Activated naive CD8-positive, alpha-beta T cell treated with anti-CD3 and anti-CD28 coated beads, Interleukin-2, amount 10 ng/mL, durations not matched to agents 7 days and 5 days (primary cell): ENCODE measurements around the gene AP3D1. TPM values are rescaled to one million over a fixed set of nuclear protein-coding genes. Genes with fewer than 3 reads are reported as not detected.

Source experiments
- ATAC-seq: fragments of 150-1000 bp; cut with Tn5 transposase; one replicate; pipeline ENCODE4 v1.10.0; 2021; ENCODE audit warnings: low read depth, moderate library complexity
- POLR2A ChIA-PET: fragments of 350-600 bp; sonication (Branson Sonifier 250); formaldehyde crosslinking; loops from one replicate; lab custom pipeline; 2021; ENCODE audit warnings: antibody characterized with exemption; lab: Charles Lee
- DNase-seq: peaks from one replicate; pipeline ENCODE4 v3.0.0; 2021
- H3K27ac Mint-ChIP-seq: one replicate; pipeline ENCODE4 v1.8.0; 2022; ENCODE audit warnings: mild to moderate bottlenecking, mixed read lengths
- H3K27me3 Mint-ChIP-seq: one replicate; pipeline ENCODE4 v1.8.0; 2022; ENCODE audit warnings: mild to moderate bottlenecking, moderate library complexity, mixed read lengths
- H3K36me3 Mint-ChIP-seq: one replicate; pipeline ENCODE4 v1.8.0; 2021; ENCODE audit warnings: mild to moderate bottlenecking, mixed read lengths
- H3K4me1 Mint-ChIP-seq: one replicate; pipeline ENCODE4 v1.8.0; 2021; ENCODE audit warnings: mixed read lengths
- H3K4me3 Mint-ChIP-seq: one replicate; pipeline ENCODE4 v1.8.0; 2022; ENCODE audit warnings: mild to moderate bottlenecking, moderate library complexity, mixed read lengths
- H3K9me3 Mint-ChIP-seq: one replicate; pipeline ENCODE4 v1.8.0; 2021; ENCODE audit warnings: mixed read lengths
- total RNA-seq, 2 experiments: library from RNA; stranded (reverse); gene quantifications; one replicate each; pipeline ENCODE4 v1.2.3, GENCODE V29; 2021

AP3D1 gene
- total RNA-seq, 2 experiments from 2014 or later, result 92.6 to 96.5 TPM

DNA sequence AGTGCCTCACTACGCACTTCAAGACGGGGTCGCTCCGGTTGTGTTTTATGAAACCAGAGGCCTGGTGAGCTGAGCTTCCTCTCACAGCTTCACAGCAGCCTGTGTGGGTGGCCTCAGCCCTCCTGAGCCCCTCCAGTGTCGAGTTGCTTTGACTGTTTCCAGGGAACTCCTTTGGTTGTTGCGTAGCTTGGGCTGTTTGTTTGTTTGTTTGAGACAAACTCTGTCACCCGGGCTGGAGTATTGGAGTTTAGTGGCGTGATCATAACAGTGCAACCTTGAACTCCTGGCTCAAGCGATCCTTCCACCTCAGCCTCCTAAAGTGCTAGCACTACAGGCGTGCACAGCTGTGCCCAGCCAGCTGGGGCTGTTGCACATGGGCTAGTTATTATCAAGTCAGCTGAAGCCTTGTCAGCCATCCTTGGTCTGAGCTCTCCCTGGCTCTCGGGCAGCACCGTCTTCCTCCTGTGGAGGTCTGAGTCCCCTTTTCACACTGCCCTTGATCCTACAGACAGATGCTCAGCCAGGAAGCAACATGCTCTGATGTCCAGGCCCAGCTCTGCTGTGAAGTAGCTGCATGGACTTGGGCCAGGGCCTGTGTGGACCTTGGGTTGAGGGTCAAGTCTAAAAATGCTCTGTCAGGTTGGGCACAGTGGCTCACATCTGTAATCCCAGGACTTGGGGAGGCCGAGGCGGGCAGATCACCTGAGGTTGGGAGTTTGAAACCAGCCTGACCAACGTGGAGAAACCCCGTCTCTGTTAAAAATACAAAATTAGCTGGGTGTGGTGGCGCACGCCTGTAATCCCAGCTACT is 22.6 kb upstream of the AP3D1 start:
- Mint-ChIP-seq H3K4me1 (peaks cover 15% of the 10 kb centered on the region), H3K27ac (peak overlapping the region; percentile 33), H3K27me3 (no peaks in the 10 kb centered on the region), H3K4me3 (no peak overlapping the region), H3K9me3 (no peaks in the 10 kb centered on the region), H3K36me3 (peaks cover 5% of the 10 kb centered on the region)
- DNase-seq, result no peak
- POLR2A ChIA-PET, result interaction anchor here (0.5 kb wide), 1 partner anchor 96 kb away, joined by 3 read pairs; no protein-coding TSS in a partner anchor
- ATAC-seq, result no peak

- Mint-ChIP-seq H3K4me1 (peaks cover 18% of the 10 kb centered on the region), H3K27me3 (no peaks in the 10 kb centered on the region), H3K4me3 (no peak overlapping the region), H3K27ac (no peak overlapping the region), H3K9me3 (no peaks in the 10 kb centered on the region), H3K36me3 (peaks cover 5% of the 10 kb centered on the region)
- DNase-seq (no peak), ATAC-seq (no peak)
- POLR2A ChIA-PET, result interaction anchor here (0.5 kb wide), 1 partner anchor 96 kb away, joined by 3 read pairs; no protein-coding TSS in a partner anchor
These were observed 22.0 kb upstream of the AP3D1 start for GRCh38 chr19:2173388-2173766.

- DNase-seq (peak; percentile 70), ATAC-seq (peak; percentile 88)
- H3K36me3 Mint-ChIP-seq, result peaks cover 7% of the 10 kb centered on the region
- no peak overlapping the region for H3K4me3 Mint-ChIP-seq
- POLR2A ChIA-PET, result interaction anchor here (0.8 to 0.9 kb wide), 2 partner anchors 64 to 286 kb away, joined by 3 to 8 read pairs; partner anchors contain the start of gene PLEKHJ1
- H3K9me3 Mint-ChIP-seq, result no peaks in the 10 kb centered on the region
- no peak overlapping the region for H3K27ac Mint-ChIP-seq
- peaks cover 27% of the 10 kb centered on the region for H3K4me1 Mint-ChIP-seq
- H3K27me3 Mint-ChIP-seq, result no peaks in the 10 kb centered on the region
These were observed 20.2 kb upstream of the AP3D1 start for GRCh38 chr19:2171349-2172145.

- no peaks in the 10 kb centered on the region for H3K27me3 Mint-ChIP-seq
- ATAC-seq, result peak; percentile 32
- no peaks in the 10 kb centered on the region for H3K9me3 Mint-ChIP-seq
- H3K4me3 Mint-ChIP-seq, result no peak overlapping the region
- H3K27ac Mint-ChIP-seq, result no peak overlapping the region
- peaks cover 8% of the 10 kb centered on the region for H3K36me3 Mint-ChIP-seq
- peaks cover 28% of the 10 kb centered on the region for H3K4me1 Mint-ChIP-seq
- POLR2A ChIA-PET, result interaction anchor here (0.9 kb wide), 1 partner anchor 65 kb away, joined by 3 read pairs; the partner anchor contains the start of gene PLEKHJ1
- DNase-seq, result no peak
These were observed 19.6 kb upstream of the AP3D1 start for GRCh38 chr19:2170987-2171348.

- Mint-ChIP-seq H3K4me3 (no peak overlapping the region), H3K27me3 (no peaks in the 10 kb centered on the region), H3K36me3 (peaks cover 8% of the 10 kb centered on the region), H3K27ac (no peak overlapping the region), H3K4me1 (peaks cover 33% of the 10 kb centered on the region), H3K9me3 (no peaks in the 10 kb centered on the region)
- no peak for ATAC-seq
- POLR2A ChIA-PET, result no interaction called here
- DNase-seq, result no peak
These were observed 18.9 kb upstream of the AP3D1 start for GRCh38 chr19:2170219-2170618.

DNA sequence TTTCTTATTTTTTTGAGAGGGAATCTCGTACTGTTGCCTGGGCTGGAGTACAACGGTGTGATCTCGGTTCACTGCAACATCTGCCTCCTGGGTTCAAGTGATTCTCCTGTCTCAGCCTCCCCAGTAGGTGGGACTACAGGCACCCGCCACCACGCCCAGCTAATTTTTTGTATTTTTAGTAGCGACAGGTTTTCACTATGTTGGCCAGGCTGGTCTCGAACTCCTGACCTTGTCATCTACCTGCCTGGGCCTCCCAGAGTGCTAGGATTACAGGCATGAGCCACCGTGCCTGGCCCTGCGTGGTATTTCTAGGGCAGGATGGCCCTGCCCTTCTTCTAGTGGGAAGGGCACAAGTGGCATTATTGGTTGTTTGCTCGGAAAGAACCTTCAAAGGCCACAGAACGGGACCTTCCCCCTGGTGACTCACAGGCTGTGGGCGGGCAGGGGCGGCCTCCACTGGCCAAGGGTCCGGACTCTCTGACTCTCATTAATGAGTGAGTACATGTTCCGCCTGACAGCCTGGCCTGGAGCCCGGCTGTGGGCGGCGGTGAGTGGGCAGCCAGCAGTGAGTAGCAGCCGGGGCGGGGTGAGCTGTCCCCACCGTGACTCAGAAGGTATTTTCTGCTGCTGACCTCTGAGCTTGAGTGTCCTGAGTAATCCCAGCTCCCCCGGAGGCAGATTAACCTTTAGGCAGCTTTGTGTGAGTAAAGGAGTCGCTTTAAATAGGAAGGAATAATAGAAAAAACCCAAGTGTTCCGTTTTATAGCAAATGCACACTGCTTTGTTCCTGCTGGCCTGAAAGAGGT is 17.5 kb upstream of the AP3D1 start:
- no peak for DNase-seq
- H3K4me3 Mint-ChIP-seq, result peak overlapping the region; percentile 57
- POLR2A ChIA-PET, result interaction anchor here (0.6 kb wide), 1 partner anchor 9 kb away, joined by 3 read pairs; no protein-coding TSS in a partner anchor

DNA sequence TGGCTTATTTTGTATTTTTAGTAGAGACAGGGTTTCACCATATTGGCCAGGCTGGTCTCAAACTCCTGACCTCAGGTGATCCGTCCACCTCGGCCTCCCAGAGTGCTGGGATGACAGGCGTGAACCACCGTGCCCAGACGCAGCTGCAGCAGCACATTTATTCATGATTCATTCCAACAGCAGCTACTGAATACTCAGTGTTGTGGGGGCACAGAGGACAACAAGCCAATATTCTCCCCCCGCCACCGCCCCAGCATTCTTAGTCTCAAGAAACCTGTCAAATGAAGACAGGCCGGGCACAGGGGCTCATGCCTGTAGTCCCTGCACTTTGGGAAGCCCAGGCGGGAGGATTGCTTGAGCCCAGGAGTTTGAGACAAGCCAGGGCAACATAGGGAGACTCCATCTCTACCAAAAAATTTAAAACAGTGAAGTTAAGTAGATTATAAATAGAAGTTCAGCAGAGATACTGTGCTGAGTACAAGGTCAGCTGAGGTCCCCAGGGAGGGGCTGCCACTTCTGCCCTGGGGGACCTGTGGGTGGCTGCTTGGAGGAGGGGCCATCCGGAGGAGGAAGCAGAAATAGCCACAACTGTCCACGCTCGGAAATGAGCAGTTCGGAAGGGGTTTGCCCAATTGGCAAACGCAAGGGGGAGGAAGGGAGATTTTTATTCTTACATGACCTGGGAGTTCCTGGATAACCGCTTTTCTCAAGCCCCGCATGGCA is 16.7 kb upstream of the AP3D1 start:
- Mint-ChIP-seq H3K27me3 (no peaks in the 10 kb centered on the region), H3K9me3 (no peaks in the 10 kb centered on the region), H3K4me3 (peak overlapping the region; percentile 57), H3K36me3 (peaks cover 2% of the 10 kb centered on the region), H3K4me1 (peaks cover 31% of the 10 kb centered on the region), H3K27ac (peak overlapping the region; percentile 73)
- POLR2A ChIA-PET, result interaction anchor here (0.7 kb wide), 1 partner anchor 105 kb away, joined by 4 read pairs; no protein-coding TSS in a partner anchor
- no peak for DNase-seq
- no peak for ATAC-seq

More for the DNA sequence above, 17.5 kb upstream of the AP3D1 start:
- H3K27me3 Mint-ChIP-seq, result no peaks in the 10 kb centered on the region
- no peak for ATAC-seq
- H3K9me3 Mint-ChIP-seq, result no peaks in the 10 kb centered on the region
- H3K27ac Mint-ChIP-seq, result no peak overlapping the region
- H3K4me1 Mint-ChIP-seq, result peaks cover 31% of the 10 kb centered on the region
- H3K36me3 Mint-ChIP-seq, result peaks cover 3% of the 10 kb centered on the region

- Mint-ChIP-seq H3K4me3 (peak overlapping the region; percentile 32), H3K4me1 (peaks cover 31% of the 10 kb centered on the region), H3K27me3 (no peaks in the 10 kb centered on the region), H3K9me3 (no peaks in the 10 kb centered on the region), H3K36me3 (peaks cover 2% of the 10 kb centered on the region), H3K27ac (no peak overlapping the region)
- ATAC-seq (no peak), DNase-seq (no peak)
- POLR2A ChIA-PET, result interaction anchor here (0.7 kb wide), 1 partner anchor 106 kb away, joined by 4 read pairs; no protein-coding TSS in a partner anchor
These were observed 15.7 kb upstream of the AP3D1 start for GRCh38 chr19:2166741-2167738.

DNA sequence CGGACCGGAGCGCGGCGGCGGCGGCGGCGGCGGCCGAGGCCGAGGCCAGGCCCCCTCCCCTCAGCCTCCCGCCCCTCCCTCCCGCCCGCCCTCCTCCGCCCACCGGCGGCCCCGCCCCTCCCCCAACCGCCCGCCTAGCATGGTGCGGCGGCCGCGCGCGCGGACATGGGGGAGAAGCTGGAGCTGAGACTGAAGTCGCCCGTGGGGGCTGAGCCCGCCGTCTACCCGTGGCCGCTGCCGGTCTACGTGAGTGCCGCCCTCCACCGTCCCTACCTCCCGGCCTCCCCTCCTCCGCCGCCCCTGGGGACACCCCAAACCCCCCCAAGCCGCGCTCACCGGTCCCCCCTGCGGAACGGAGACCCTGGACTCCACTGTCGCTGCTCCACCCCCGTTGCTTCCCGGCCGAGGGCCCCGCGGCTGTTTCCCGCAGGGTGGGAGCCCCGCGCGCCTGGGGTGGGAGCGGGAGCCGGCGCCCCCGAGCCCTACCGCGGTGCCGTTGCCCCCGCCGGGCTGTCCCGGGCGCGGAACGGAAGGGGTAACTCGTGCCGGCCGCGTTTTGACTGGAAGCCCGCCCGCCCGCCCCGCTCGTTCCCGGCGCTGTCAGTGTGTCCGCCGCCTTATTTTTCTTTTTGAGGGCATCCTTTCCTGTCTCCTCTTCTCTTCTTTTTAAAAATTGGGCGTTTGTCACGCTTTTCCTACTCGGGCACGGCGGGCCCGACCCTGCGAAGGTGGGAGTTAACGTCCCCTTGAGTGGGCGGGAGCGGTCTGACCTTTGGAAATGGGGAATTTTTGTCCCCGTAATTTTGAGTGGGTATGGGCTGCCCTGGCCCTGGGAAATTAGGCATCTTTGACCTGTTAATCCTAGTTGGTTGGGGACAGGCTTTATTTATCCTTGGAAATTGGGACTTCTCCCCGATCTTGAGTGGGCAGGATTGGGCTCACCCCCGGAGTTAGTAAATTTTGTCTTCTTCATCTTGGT is 12.9 kb upstream of the AP3D1 start:
- no peaks in the 10 kb centered on the region for H3K27me3 Mint-ChIP-seq
- peaks cover 18% of the 10 kb centered on the region for H3K4me1 Mint-ChIP-seq
- H3K36me3 Mint-ChIP-seq, result peaks cover 2% of the 10 kb centered on the region
- H3K27ac Mint-ChIP-seq, result peak overlapping the region; percentile 85
- peak overlapping the region; percentile 93 for H3K4me3 Mint-ChIP-seq
- ATAC-seq, result peak; percentile 47
- POLR2A ChIA-PET, result interaction anchor here (0.6 to 1.2 kb wide), 4 partner anchors 69 to 579 kb away, joined by 3 to 4 read pairs (median 4); partner anchors contain the start of gene LMNB2
- H3K9me3 Mint-ChIP-seq, result no peaks in the 10 kb centered on the region
- peak; percentile 76 for DNase-seq

DNA sequence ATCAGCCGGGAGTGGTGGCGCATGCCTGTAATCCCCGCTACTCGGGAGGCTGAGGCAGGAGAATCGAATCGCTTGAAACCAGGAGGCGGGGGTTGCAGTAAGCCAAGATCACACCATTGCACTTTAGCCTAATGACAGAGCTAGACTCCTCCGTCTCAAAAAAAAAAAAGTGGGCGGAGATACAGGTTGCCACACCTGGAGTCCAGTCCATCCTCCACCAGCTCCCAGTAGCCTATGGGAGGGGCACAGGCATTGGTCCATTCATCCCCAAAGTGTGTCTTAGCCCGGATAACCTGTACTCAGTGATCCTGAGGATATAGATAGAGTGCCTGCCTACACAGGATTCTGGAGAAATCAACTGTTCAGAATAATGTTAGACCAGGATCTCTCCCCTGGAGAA is 9.0 kb upstream of the AP3D1 start:
- H3K4me3 Mint-ChIP-seq, result no peak overlapping the region
- no peaks in the 10 kb centered on the region for H3K27me3 Mint-ChIP-seq
- no peak overlapping the region for H3K27ac Mint-ChIP-seq
- peaks cover 7% of the 10 kb centered on the region for H3K4me1 Mint-ChIP-seq
- no peaks in the 10 kb centered on the region for H3K9me3 Mint-ChIP-seq
- POLR2A ChIA-PET, result interaction anchor here (1.3 kb wide), 1 partner anchor 79 kb away, joined by 3 read pairs; no protein-coding TSS in a partner anchor
- ATAC-seq (no peak), DNase-seq (no peak)
- H3K36me3 Mint-ChIP-seq, result no peaks in the 10 kb centered on the region
